GM18868 (cell line): Measurements from ENCODE around the gene IDE.
"Not testable (repeated sequence)": the region's sequence is repeated elsewhere in the genome, so short reads cannot be mapped to it uniquely, and the experiment has no call there.

Experiments used
- ATAC-seq: cut with Tn5 transposase; IDR thresholded peaks from one replicate; pipeline ENCODE4 v1.9.1; 2021; ENCODE audit warnings: mild to moderate bottlenecking, moderate library complexity; ENCODE audit not compliant: unreplicated experiment

IDE gene

DNA sequence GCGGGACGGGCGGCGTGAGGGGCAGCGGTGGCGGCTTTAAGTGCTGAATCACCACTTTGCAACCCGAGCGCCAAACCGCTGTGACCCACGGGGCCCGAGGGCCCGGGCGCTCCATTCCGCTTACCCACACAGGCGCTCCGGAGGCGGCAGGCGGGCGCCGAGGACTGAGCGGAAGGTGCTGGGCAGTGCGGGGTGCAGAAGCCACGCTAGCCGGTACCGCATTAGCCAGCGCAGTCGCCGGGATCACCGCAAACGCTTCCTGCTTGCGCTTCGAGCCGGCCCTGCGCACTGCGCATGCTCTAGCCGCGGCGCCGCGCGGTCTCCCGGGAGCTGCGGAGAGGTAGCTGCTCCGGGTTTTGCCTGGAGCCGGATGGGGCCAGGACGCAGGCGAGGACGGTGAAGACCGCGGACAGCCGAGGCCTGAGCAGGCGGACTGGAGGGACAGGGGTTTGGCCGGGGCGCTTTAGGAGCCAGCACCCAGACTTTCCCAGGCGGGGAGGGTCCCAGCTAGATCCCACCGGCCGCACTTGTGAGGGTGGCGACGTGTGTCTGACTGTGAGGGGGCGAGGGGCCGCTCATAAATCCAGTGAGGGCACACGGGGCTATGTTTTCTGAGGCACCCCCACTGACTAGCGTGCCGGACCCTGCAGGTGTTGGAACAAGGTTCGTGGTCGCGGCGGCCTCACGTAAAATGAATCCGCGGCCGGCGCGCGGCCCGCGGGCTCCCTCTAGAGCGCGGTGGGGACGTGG lies at the start of gene IDE:
Gene IDE, minus strand, starts transcription at position 296 of the 750 bp plus-strand sequence. Its CDS starts 74 bp downstream, at position 222.
- ATAC-seq = peak; percentile 69

DNA sequence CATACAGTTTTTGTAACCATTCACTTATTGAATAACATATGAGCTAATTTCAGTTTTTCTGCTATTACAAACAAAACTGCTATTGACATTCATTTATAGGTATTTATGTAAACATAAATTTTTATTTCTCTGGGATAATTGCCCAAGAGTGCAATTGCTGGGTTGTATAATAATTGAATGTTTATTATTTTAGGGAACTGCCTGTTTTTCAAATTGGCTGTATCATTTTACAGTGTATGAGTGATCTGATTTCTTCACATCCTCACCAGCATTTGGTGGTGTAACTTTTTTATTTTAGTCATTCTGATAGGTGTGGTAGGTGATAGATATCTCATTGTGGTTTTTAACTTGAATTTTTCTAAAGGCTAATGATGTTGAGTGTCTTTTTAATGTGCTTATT lies 45.5 kb upstream of the IDE start:
- no peak for ATAC-seq

DNA sequence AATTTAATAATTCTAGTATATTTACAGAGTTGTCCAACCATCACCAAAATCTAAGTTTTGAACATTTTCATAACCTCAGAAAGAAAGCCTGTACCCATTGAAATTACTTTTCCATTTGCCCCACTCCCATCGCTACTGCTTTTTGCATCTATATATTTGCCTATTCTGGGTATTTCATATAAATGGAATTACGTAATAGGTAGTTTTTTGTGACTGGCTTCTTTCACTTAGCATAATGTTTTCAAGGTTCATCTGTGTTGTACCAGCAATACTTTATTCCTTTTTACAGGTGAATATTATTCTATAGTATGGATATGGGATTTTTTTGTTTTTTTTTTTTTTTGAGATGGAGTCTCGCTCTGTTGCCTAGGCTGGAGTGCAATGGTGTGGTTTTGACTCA lies 41.6 kb upstream of the IDE start:
- ATAC-seq = no peak

DNA sequence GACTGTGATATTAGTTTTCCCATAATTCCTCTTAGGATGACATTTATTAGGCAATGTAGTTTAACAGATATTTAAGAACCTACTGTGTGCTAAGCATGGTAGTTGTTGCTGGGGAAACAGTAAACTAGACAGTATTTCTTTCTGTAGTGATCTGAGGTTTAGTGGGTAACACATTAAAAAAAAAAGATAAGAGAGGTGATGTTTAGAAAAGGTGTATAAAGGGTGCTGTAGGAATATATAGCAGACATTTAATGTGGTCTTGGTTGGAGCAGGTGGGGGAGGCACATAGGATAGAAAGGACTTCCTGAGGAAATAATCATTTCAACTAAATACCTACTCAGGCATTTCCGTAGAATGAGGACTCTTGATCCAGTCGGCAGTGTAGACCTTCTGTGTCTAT lies 30.9 kb upstream of the IDE start:
- ATAC-seq = no peak

DNA sequence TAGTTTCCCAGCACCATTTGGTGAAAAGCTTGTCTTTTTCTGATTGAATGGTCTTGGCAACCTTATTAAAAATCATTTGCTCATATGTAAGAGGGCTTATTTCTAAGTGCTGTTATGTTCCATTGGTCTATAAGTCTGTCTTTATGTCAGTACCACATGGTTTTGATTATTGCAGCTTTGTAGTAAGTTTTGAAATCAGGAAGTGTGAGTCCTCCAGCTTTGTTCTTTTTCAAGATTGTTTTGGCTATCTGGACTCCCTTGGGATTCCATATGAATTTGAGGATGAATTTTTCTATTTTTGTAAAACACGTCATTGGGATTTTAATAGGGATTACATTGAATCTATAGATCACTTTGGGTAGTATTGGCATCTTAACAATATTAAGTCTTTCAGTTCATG lies 24.4 kb upstream of the IDE start:
- ATAC-seq = no peak

DNA sequence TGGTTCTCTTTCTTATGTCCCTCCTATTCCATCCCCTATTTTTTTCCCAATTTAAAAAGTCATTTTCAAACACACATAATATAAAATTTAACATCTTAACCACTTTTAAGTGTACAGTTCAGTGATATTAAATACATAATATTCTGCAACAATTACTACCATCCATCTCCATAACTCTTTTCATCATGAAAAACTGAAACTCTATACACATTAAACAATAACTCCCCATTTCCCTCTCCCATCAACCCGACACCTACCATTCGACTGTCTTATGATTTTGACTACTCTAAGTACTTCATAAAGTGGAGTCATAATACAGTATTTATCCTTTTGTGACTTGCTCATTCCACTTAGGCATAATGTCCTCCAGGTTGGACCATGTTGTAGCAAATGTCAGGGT lies 21.6 kb upstream of the IDE start:
- no peak for ATAC-seq

DNA sequence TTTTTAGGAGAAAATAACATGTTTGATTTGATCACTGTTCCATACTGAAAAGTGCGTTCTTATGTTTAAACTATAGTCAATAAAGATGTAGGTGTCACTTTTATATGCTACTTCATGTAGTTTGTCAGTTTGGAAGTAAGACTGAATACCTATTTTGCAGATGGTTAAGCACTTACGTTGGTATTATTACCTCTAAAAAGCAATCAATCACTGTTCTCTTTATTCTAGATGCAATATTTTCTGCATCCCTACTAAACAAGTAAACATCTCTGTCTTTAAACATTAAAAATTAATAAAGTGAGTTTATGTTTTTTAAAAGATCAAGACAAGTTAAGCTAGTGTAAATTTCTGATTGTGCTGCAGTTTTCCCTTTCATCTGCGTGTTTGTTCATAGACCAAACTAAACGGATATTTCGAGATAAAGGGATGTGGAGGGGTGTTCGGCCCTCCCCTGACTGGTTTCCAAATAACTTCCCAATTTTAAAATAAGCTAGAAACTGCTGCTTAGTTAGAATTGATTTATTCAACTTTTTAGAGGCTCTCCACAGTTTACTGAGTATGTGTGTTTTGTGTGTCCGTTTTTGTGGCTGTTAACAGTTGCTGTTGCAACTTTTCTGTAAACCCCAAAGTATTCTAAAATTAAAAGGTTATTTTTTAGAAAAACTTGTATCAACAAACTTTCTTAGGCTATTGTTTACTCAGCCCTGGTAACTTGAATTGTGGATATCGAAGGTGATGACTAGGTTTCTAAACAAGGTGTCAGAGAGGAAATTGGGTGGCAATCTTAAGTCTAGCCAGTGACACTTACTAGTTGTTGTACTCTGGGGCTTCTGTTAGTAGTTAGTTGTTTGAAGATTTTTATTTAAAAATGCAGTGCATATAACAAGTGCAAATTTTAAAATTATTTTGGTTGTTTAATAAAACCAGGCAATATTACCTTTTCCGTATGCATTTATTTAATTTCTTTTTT lies 20.0 kb upstream of the IDE start:
- no peak for ATAC-seq

DNA sequence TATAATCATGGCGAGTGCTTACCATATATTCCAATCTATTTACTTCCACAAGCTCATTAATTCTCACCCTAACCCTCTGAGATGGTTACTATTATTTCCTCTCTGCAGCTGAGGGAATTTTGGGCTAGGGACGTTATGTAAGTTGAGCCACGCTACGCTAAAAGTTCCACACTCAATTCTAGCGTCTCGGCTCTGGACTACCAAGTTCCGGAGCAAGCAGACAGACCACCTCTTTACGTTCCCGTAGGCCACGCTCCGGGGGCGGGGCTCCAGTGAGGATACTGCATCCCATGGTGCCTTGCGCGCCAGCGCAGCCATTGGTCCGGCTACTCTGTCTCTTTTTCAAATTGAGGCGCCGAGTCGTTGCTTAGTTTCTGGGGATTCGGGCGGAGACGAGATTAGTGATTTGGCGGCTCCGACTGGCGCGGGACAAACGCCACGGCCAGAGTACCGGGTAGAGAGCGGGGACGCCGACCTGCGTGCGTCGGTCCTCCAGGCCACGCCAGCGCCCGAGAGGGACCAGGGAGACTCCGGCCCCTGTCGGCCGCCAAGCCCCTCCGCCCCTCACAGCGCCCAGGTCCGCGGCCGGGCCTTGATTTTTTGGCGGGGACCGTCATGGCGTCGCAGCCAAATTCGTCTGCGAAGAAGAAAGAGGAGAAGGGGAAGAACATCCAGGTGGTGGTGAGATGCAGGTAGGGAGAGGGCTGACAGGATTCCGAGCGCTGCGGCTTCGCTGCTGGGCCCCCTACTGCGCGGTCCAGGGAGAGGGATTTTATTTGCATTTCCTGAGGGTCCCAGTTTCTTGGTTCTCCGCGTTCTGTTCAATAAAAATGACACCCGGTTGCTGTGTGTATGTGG lies 19.1 kb upstream of the IDE start, which contains the start of gene KIF11:
Gene KIF11, plus strand, starts transcription at position 370 of the 858 bp plus-strand sequence. Its CDS starts 246 bp downstream, at position 616.
- peak; percentile 72 for ATAC-seq

DNA sequence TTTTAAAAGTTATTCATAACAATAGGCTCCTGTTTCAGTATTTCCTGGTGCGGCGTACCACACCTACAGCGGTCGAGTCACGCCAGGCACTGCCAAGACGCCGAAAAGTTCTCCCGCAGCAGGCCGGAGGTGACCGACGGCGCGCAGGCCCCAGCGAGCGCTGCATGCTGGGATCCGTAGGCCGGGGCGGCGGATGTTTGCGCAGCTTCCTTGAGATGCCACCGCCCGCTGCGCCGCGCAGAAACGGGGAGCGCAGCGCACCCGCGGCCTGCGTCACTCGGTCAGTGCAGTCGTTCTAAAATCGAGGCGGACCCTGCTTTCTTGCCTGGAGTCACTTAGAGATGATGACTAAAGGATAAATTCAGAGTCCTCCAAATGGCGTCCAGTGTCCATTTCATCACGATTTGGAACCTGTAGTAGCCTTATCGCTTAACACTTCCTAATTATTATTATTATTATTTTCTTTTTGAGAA lies 17.7 kb upstream of the IDE start:
- peak; percentile 76 for ATAC-seq

DNA sequence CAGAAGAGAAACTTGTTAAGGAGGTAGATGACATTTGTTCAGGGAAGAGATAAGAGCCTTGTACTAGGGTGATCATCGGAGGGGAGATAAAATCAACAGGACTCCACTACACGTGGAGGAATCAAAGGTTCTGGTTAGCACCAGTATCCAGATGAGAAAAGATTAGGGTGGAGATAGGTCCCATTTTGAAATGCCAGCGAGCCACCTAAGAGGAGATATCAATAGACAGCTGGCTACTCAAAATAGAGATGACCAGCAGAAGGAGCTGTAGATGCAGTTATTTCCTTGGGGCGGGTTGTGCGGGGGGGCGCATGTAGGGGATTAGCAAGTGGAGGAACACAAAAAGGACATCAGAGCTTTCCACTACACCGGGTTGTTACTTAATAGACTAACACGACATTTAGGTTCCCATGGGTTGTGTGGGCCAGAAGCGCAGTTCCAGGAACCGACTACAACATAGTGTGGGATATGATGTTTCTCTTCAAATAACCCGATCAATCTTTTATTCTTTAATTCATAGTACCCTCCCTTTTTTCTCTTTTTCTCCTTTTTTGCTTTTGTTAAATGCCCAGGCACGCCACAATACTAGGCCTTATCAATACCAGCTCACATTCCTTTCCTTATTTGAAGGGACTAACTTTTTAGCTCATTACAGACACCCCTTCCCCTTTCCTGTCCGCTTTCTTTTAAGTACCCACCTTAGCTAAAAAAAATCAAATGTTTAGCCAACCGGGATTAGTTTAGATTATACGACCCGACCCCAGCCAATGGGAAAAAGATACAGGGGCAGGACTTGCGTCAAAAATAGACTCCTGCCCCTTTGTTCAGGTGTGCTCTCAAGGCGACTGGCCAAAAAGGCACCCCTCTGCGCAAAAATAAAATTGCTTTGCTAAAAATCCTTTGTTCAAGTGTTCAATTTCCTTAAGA lies 17.0 kb upstream of the IDE start:
- peak; percentile 7 for ATAC-seq

DNA sequence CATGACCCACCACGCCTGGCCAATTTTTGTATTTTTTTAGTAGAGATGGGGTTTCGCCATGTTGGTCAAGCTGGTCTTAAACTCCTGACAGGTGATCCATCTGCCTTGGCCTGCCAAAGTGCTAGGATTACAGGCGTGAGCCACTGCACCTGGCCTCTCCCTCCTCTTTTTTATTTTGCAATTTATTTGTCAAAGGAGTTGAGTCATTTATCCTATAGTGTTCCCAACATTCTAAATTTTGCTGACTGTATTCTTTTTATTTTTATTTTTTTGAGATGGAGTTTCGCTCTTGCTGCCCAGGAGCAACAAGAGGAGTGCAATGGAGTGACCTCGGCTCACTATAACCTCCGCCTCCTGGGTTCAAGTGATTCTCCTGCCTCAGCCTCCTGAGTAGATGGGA lies 8.5 kb upstream of the IDE start:
- ATAC-seq = not testable (repeated sequence)

DNA sequence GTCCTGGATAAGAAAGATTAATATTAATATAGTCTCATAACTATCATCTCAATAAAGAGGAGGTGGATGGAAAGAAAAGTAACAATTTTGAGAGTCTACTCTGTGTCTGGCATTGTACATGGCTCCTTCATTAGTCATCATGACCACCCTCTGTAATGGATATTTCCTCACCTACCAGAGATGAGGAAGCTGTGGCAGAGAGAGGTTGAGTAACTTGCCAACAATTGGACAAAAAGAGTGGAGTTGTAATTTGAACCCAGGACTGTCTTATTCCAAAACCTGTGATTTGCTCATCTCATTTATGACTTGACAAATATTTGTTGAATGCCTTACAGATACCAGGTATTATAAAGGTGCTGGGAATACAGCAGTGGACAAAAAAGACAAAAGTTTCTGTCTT lies 2.1 kb upstream of the IDE start:
- ATAC-seq = no peak

DNA sequence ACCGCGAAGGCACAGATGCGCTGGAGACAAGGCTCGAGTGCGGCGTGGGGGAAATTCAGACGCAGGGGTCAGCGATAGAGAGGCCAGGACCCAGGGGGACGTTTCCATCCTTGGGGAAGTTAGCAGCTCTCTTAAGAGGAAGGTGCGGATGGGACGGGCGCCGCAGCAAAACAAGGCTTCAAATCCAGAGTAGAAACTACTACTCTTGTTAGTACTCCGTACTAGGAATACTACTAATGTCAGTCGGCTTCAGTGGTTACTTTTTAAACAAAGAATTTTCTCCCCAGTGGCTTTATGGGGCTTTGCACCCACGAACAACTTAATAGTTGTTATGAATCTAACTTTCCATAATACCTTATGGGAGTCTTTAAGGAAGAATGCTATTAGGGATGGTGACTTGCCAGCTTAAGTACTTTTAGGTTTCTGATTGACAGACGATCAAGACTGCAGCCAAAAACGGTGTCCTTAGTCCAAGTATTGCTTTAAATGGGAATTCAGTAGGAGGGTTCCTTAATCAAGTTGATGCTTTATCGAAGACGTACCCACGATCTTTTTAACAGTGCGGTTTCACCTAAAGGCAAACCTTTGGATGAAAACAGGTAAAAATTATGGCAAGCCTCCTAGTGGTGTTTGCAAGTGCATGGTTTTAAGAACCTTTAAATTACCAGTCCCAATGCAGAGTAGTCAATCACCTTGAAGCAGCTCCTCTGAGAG lies 812 bp upstream of the IDE start:
- peak; percentile 10 for ATAC-seq

DNA sequence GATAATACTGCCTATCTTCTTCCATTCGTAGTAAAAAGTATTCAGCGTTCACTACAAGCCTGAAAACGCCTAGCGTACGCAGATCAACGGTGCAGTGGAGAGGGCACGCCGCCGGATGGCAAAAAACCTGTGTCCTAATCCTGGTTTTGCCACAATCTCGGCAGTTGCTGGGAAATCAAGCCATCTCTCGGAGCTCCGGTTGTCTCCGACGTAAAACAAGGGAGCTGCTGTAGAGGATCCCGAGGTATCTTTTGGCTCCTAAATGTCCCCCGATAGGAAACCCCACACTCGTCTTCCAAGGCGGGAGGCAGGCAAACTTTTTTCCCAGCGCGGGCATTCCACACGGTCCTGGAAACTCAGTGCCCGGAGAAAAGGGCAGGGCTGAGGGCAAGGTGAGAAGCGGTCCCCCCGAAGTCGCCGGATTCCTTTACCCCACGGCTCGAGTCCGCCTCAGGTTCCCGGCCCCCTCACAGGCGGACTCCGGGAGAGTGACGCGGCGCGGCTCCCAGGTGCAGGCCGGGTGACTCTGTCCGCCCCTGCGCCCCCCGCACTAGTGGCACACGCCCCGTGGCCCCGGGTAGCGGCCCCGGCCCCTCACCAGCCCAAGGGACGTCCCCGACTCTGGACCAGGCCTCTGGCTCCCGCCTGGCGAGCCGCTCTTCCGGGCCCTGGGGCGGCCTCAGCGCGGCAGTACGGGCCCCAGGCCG lies 649 bp downstream of the IDE start:
- ATAC-seq = no peak

DNA sequence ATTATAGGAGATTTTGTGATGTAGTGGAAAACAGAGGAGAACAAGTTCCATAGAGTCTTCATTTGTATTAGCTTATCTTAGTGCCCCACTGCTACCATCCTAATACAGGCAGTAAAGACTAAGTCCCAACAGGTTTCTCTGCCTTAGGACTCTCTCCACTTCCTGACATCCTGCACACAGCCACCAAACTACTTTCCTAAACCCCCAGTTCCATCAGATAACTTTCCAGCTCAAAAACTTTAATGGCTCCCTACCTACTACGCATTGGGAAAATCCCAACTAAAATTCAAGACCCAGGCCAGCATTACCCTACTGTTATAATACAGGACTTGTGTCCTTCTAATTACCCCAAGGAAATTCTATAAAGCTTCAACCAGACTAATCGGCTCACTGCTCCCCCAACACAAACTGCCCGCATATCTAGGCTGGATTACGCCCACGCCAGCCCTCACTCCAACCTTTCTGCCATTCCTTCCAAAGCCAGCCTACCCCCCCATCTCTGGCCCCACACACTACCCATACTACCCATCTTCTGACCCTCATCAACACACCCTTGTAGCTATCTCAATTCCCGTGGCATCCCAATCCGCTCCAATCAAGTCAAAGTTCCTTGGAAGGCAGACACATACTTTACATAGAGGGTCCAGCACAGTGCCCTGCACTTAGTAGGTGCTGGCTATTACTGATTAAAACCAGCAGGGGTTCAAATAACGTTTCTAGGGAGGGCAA lies 1.4 kb downstream of the IDE start:
- no peak for ATAC-seq

DNA sequence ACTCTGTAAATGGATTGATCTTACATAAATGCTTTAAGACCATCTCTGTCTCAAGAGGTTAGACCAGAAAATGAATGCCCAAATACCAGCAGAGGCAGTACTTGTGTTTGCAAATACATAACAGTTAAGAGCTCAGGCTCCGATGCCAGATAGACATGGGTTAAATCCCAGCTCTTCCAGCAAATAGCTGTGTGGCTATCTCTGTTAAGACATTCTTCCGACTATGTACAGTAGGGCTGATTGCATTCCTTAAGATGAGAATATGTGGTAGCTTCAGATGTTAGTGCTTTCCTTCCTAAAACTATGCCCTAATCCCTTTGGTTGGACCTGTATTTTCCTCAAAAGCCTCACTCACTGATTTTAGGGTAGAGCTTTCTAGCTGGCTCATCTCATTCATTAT lies 2.2 kb downstream of the IDE start:
- no peak for ATAC-seq

DNA sequence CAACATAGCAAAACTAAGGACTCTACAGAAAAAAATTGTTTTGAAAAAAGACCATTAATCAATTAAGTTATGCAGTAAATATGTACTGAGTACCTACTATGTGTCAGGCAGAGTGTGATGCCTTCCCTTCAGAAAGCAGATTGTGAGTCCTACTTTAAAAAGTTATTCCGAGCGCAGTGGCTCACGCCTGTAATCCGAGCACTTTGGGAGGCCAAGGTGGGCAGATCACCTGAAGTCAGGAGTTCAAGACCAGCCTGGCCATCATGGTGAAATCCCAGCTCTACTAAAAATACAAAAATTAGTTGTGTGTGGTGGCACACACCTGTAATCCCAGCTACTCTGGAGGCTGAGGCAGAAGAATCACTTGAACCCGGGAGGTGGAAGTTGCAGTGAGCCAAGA lies 4.2 kb downstream of the IDE start:
- ATAC-seq = not testable (repeated sequence)

DNA sequence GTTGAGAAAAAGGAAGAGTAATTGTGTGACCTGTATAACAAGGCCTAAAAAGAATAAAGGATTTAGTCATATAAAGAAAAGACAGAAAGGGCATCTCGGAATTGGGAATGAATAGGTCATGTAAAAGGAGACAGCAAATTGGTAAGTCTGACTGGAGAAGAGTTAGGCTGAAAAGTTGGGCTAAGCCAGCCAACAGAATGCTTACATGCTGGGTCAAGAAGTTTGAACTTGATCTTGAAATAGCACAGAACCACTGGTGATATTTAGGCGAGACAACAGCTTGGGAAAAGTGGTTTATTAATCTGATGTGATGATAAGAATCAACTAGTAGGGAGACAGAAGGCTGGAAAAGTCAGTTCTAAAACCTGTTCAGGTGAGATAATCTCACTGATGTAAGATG lies 4.8 kb downstream of the IDE start:
- no peak for ATAC-seq
